ENCODE measurements around the gene NEU2.

NEU2 gene

GRCh38 chr2:233007270-233007669 lies 25.2 kb upstream of the NEU2 start:
- Histone ChIP-seq H3K4me3 (ENCODE audit: low read depth, low read length) (no peak overlapping the region), H3K4me1 (ENCODE audit: control insufficient read depth, insufficient read depth, low read length) (no peaks in the 10 kb centered on the region), H3K27ac (ENCODE audit: extremely low read depth, low read depth, low read length) (no peak overlapping the region), H3K9me3 (ENCODE audit: control insufficient read depth, insufficient read depth, low read depth, low read length) (no peaks in the 10 kb centered on the region), H3K36me3 (ENCODE audit: control insufficient read depth in 2 of 2, insufficient read depth in 1 of 2, low read length in 2 of 2) (no peaks in the 10 kb centered on the region)
- POLR2A ChIA-PET, result no interaction called here
- CTCF ChIA-PET, result interaction anchor here (0.8 kb wide), 1 partner anchor 17 kb away, joined by 3 read pairs; no protein-coding TSS in a partner anchor
- TF ChIP-seq ZNF596 (tag by site-specific recombination; IDR thresholded peaks at IDR 0.05), result no peak

DNA sequence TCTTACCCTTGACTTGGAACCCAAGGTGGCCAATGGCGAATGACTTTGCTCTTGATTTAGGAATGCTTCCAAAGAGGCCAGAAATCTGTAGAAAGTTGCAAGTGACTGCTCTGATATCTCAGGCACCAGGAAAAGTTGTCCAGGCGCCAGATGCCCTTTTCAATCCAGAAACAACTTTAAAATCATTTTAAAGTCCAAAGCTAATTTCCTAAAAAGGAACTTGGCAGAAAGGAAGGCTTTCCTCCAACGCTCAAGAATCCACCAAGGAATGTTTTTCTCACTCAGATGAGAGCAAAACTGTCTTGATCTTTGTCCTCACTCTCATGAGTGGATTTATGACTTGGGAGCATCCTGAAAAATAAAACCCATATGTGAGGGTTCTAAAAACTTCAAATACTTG lies 24.7 kb upstream of the NEU2 start:
- Histone ChIP-seq H3K4me3 (ENCODE audit: low read depth, low read length) (no peak overlapping the region), H3K9me3 (ENCODE audit: control insufficient read depth, insufficient read depth, low read depth, low read length) (no peaks in the 10 kb centered on the region), H3K27ac (ENCODE audit: extremely low read depth, low read depth, low read length) (no peak overlapping the region), H3K36me3 (ENCODE audit: control insufficient read depth in 2 of 2, insufficient read depth in 1 of 2, low read length in 2 of 2) (no peaks in the 10 kb centered on the region), H3K4me1 (ENCODE audit: control insufficient read depth, insufficient read depth, low read length) (no peaks in the 10 kb centered on the region)
- ChIA-PET CTCF (no interaction called here), POLR2A (no interaction called here)
- TF ChIP-seq PRDM10 (tag by site-specific recombination; IDR thresholded peaks at IDR 0.05) (no peak), KLF1 (tag by site-specific recombination; IDR thresholded peaks at IDR 0.05) (no peak), ZNF529 (tag by site-specific recombination; IDR thresholded peaks at IDR 0.05; ENCODE audit: insufficient replicate concordance) (no peak), ZNF2 (tag by site-specific recombination; IDR thresholded peaks at IDR 0.05) (no peak), ZNF785 (tag by site-specific recombination; IDR thresholded peaks at IDR 0.05) (no peak), ZNF777 (tag by site-specific recombination; IDR thresholded peaks at IDR 0.05; ENCODE audit: borderline replicate concordance) (no peak), ZNF701 (tag by site-specific recombination; IDR thresholded peaks at IDR 0.05) (no peak), MYNN (tag by site-specific recombination; IDR thresholded peaks at IDR 0.05; ENCODE audit: borderline replicate concordance) (no peak), HOXD13 (CRISPR knock-in tag; IDR thresholded peaks at IDR 0.05; ENCODE audit: borderline replicate concordance) (no peak)

DNA sequence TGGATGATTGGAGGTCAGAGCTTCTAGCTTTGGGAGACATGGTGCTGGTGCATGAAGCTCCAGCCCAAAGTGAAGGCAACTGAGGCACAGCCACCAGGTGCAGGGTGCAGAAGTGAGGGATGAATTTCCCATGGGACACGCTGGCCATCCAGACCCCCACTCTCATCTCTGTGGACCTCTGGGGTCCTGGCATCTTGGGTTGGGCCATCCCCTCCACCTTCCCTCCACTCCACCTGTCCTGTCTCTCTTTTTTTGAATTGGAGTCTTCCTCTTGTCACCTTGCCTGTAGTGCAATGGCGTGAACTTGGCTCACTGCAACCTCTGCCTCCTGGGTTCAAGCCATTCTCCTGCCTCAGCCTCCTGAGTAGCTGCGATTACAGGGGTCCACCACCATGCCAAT lies 22.8 kb upstream of the NEU2 start:
- Histone ChIP-seq H3K36me3 (ENCODE audit: control insufficient read depth in 2 of 2, insufficient read depth in 1 of 2, low read length in 2 of 2) (no peaks in the 10 kb centered on the region), H3K27ac (ENCODE audit: extremely low read depth, low read depth, low read length) (no peak overlapping the region), H3K4me1 (ENCODE audit: control insufficient read depth, insufficient read depth, low read length) (no peaks in the 10 kb centered on the region), H3K4me3 (ENCODE audit: low read depth, low read length) (no peak overlapping the region), H3K9me3 (ENCODE audit: control insufficient read depth, insufficient read depth, low read depth, low read length) (no peaks in the 10 kb centered on the region)
- ChIA-PET POLR2A (no interaction called here), CTCF (no interaction called here)
- TF ChIP-seq SP3 (tag by site-specific recombination; IDR thresholded peaks at IDR 0.05) (no peak), ZNF555 (tag by site-specific recombination; conservative IDR thresholded peaks at IDR 0.05) (no peak), ZFP37 (tag by site-specific recombination; IDR thresholded peaks at IDR 0.05) (no peak), ZNF19 (tag by site-specific recombination; IDR thresholded peaks at IDR 0.05; ENCODE audit: low read depth) (no peak), SP7 (tag by site-specific recombination; IDR thresholded peaks at IDR 0.05) (no peak), ZNF211 (tag by site-specific recombination; IDR thresholded peaks at IDR 0.05; ENCODE audit: low read depth) (no peak), ZNF548 (tag by site-specific recombination; IDR thresholded peaks at IDR 0.05) (no peak)
- TF ChIP-seq, protein P1, sequence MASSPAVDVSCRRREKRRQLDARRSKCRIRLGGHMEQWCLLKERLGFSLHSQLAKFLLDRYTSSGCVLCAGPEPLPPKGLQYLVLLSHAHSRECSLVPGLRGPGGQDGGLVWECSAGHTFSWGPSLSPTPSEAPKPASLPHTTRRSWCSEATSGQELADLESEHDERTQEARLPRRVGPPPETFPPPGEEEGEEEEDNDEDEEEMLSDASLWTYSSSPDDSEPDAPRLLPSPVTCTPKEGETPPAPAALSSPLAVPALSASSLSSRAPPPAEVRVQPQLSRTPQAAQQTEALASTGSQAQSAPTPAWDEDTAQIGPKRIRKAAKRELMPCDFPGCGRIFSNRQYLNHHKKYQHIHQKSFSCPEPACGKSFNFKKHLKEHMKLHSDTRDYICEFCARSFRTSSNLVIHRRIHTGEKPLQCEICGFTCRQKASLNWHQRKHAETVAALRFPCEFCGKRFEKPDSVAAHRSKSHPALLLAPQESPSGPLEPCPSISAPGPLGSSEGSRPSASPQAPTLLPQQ (tag by site-specific recombination; IDR thresholded peaks at IDR 0.05), result no peak
